HG02763 (cell line): ENCODE data around the gene MAGI1.

Experiments
- ATAC-seq: cut with Tn5 transposase; IDR thresholded peaks from one replicate; pipeline ENCODE4 v1.9.1; 2021; ENCODE audit warnings: mild to moderate bottlenecking, moderate library complexity; ENCODE audit not compliant: unreplicated experiment

MAGI1 gene

GRCh38 chr3:65685621-65686235, 353.0 kb downstream of the MAGI1 start:
- ATAC-seq, result no peak

- ATAC-seq, result no peak
Observed at GRCh38 chr3:65678516-65678915, 360.2 kb downstream of the MAGI1 start.

GRCh38 chr3:65677486-65678010, 361.2 kb downstream of the MAGI1 start:
- no peak for ATAC-seq

GRCh38 chr3:65676580-65676979, 362.1 kb downstream of the MAGI1 start:
- no peak for ATAC-seq

GRCh38 chr3:65675011-65675410, 363.7 kb downstream of the MAGI1 start:
- no peak for ATAC-seq

- no peak for ATAC-seq
Observed at GRCh38 chr3:65674226-65674625, 364.5 kb downstream of the MAGI1 start.

GRCh38 chr3:65672871-65673815, 365.6 kb downstream of the MAGI1 start:
- ATAC-seq, result no peak

- no peak for ATAC-seq
Observed at GRCh38 chr3:65672061-65672460, 366.7 kb downstream of the MAGI1 start.

GRCh38 chr3:65671004-65671403, 367.7 kb downstream of the MAGI1 start:
- ATAC-seq, result no peak

- no peak for ATAC-seq
Observed at GRCh38 chr3:65669163-65669875, 369.4 kb downstream of the MAGI1 start.

- no peak for ATAC-seq
Observed at GRCh38 chr3:65667963-65668362, 370.8 kb downstream of the MAGI1 start.

GRCh38 chr3:65666448-65667091, 372.1 kb downstream of the MAGI1 start:
- no peak for ATAC-seq

GRCh38 chr3:65665915-65666314, 372.8 kb downstream of the MAGI1 start:
- no peak for ATAC-seq

- ATAC-seq, result no peak
Observed at GRCh38 chr3:65664931-65665330, 373.8 kb downstream of the MAGI1 start.

GRCh38 chr3:65664446-65664845, 374.3 kb downstream of the MAGI1 start:
- ATAC-seq, result no peak

- no peak for ATAC-seq
Observed at GRCh38 chr3:65662095-65662494, 376.6 kb downstream of the MAGI1 start.

GRCh38 chr3:65660000-65660598, 378.6 kb downstream of the MAGI1 start:
- no peak for ATAC-seq

GRCh38 chr3:65659396-65659795, 379.3 kb downstream of the MAGI1 start:
- no peak for ATAC-seq

GRCh38 chr3:65658401-65658800, 380.3 kb downstream of the MAGI1 start:
- ATAC-seq, result no peak

GRCh38 chr3:65655061-65655460, 383.7 kb downstream of the MAGI1 start:
- no peak for ATAC-seq
